Colonic mucosa (tissue), 4 donors: ENCODE data around the gene CD101. TPM values are rescaled to one million over a fixed set of nuclear protein-coding genes. Genes with fewer than 3 reads are reported as not detected.

Experiments used
- DNase-seq: peaks from one replicate; pipeline ENCODE4 v3.0.0-alpha.2; 2020
- H3K27ac ChIP-seq: fragments of 200-600 bp; one replicate; pipeline ENCODE4 v1.8.0; 2021
- H3K27me3 ChIP-seq: fragments of 200-600 bp; one replicate; pipeline ENCODE4 v1.8.0; 2021
- H3K36me3 ChIP-seq: fragments of 200-600 bp; one replicate; pipeline ENCODE4 v1.8.0; 2021
- H3K4me1 ChIP-seq: fragments of 200-600 bp; one replicate; pipeline ENCODE4 v1.8.0; 2021; ENCODE audit warnings: mild to moderate bottlenecking
- H3K4me3 ChIP-seq: fragments of 200-600 bp; one replicate; pipeline ENCODE4 v1.8.0; 2021
- H3K9ac ChIP-seq, 2 donors: one replicate each; pipeline ENCODE4 v1.7.0; 2013; ENCODE audit warnings: control low read depth in 2 of 2, low read depth in 2 of 2, low read length in 2 of 2
- H3K9me3 ChIP-seq: fragments of 200-600 bp; one replicate; pipeline ENCODE4 v1.8.0; 2021
- intact Hi-C: fragments of 100-400 bp; cut with DNase I; formaldehyde crosslinking; loops from one replicate; pipeline ENCODE4 v1.14.1; 2022
- total RNA-seq, 2 donors: library from RNA; stranded (reverse); fragmentation: NEBNext Ultra II Directional in 1 of 2; extraction: Animal tissue kit (Norgen Biotek cat#: 25700) in 1 of 2; gene quantifications; one replicate each; pipeline ENCODE4 v1.2.1, GENCODE V29; 2021
- TF ChIP-seq, protein P1 (sequence below): fragments of 200-600 bp; IDR thresholded peaks from one replicate; pipeline ENCODE4 v1.8.0; 2022; ENCODE audit warnings: antibody characterized with exemption, mild to moderate bottlenecking
- donor health status: healthy.
- donor health status: DM: no; HTN: no; CAD: no.
- donor health status: DM: no; HTN: no; CAD: no.

Gene CD101
- total RNA-seq, 2 donors from 2014 or later, result 1.8 to 1.9 TPM

DNA sequence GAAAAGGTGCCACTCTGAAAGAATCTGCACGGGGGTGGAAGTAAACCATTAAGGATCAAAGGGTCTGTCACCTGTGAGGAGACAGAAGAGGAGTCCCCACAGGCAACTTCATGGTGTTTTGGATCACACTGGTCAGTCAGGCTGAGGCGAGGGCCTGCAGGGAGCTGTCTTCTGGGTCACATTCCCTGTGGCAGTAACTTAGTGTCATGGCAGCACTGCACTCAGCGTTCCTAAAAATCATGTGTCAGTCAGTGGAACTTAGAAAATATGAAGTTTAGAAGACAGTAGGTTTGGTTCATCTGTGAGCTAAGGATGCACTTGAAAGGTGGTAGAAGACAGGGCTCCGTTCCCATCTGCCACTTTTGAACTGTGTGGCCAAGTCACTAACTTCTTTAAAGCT is 43.5 kb upstream of the CD101 start:
- DNase-seq, result no peak
- intact Hi-C loops, result no loop called here
- H3K4me1 ChIP-seq, result no peaks in the 10 kb centered on the region
- H3K9me3 ChIP-seq, result no peaks in the 10 kb centered on the region
- TF ChIP-seq, protein P1, sequence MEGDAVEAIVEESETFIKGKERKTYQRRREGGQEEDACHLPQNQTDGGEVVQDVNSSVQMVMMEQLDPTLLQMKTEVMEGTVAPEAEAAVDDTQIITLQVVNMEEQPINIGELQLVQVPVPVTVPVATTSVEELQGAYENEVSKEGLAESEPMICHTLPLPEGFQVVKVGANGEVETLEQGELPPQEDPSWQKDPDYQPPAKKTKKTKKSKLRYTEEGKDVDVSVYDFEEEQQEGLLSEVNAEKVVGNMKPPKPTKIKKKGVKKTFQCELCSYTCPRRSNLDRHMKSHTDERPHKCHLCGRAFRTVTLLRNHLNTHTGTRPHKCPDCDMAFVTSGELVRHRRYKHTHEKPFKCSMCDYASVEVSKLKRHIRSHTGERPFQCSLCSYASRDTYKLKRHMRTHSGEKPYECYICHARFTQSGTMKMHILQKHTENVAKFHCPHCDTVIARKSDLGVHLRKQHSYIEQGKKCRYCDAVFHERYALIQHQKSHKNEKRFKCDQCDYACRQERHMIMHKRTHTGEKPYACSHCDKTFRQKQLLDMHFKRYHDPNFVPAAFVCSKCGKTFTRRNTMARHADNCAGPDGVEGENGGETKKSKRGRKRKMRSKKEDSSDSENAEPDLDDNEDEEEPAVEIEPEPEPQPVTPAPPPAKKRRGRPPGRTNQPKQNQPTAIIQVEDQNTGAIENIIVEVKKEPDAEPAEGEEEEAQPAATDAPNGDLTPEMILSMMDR, result no peak
- H3K4me3 ChIP-seq, result no peak overlapping the region
- H3K27ac ChIP-seq, result no peak overlapping the region
- no peaks in the 10 kb centered on the region for H3K27me3 ChIP-seq
- H3K36me3 ChIP-seq, result no peaks in the 10 kb centered on the region
- H3K9ac ChIP-seq, result no peak overlapping the region

DNA sequence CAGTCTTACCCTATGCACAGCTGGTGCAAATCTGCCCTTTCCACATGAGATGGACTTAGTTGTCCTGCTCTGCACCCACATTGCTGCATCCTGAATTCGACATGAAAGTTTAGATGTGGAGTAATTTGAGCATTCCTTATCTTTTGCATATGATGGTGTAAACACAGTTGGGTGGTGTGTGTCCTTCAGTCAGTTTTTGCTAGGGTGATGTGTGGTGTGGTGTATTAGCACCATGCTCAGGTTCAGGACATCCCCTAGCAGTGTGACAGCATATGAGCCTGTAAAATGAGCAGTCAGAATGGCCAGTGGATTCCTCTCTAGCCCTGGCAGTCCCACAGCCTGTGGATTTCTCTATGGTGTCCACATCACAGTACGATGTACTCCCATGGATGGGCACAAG is 42.6 kb upstream of the CD101 start:
- Histone ChIP-seq H3K9me3 (no peaks in the 10 kb centered on the region), H3K4me3 (no peak overlapping the region), H3K36me3 (no peaks in the 10 kb centered on the region), H3K4me1 (no peaks in the 10 kb centered on the region), H3K27ac (no peak overlapping the region), H3K9ac (no peak overlapping the region), H3K27me3 (no peaks in the 10 kb centered on the region)
- TF ChIP-seq, protein P1, result no peak
- intact Hi-C loops, result no loop called here
- no peak for DNase-seq

- no peak for DNase-seq
- Histone ChIP-seq H3K4me1 (no peaks in the 10 kb centered on the region), H3K9ac (no peak overlapping the region), H3K36me3 (no peaks in the 10 kb centered on the region), H3K4me3 (no peak overlapping the region), H3K27ac (no peak overlapping the region), H3K9me3 (no peaks in the 10 kb centered on the region), H3K27me3 (no peaks in the 10 kb centered on the region)
- intact Hi-C loops, result no loop called here
- TF ChIP-seq, protein P1, result no peak
These were observed 40.0 kb upstream of the CD101 start for GRCh38 chr1:116961606-116962005.

DNA sequence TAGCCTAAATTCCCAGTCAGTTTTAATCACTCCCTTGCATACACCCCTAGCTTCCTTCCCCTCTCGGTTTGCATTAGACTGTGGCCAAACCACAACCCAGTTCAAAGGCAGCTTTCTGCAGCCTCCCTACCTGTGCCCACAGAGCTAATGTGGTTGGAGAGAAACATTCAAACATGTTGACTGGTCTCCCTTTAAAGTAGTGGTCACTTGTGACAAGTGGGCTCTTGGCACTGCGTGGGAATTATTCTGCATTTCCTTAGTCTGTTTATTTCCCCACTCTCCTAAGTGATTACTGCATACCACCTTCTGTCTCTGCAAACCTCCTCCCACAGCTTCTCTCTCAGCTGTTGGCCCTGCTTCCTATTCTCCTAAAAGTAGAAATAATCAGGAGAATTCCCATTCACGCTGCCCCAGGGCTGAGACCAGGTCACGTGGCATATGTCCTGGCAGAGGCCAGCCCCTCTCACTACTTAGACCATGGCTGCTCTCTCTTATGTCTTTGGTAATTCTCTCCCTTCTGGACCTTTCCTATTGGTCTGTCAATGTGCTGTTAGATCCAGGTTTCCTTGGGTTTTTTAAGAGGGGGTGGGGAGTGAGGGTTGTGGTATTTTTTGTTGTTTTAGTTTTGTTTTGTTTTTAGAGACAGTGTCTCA is 38.4 kb upstream of the CD101 start:
- TF ChIP-seq, protein P1, result no peak
- no peak overlapping the region for H3K9ac ChIP-seq
- no peaks in the 10 kb centered on the region for H3K4me1 ChIP-seq
- H3K4me3 ChIP-seq, result no peak overlapping the region
- H3K36me3 ChIP-seq, result no peaks in the 10 kb centered on the region
- intact Hi-C loops, result no loop called here
- H3K27ac ChIP-seq, result no peak overlapping the region
- no peaks in the 10 kb centered on the region for H3K9me3 ChIP-seq
- no peak for DNase-seq
- H3K27me3 ChIP-seq, result no peaks in the 10 kb centered on the region

- intact Hi-C loops, result no loop called here
- no peak overlapping the region for H3K4me3 ChIP-seq
- no peaks in the 10 kb centered on the region for H3K9me3 ChIP-seq
- no peaks in the 10 kb centered on the region for H3K36me3 ChIP-seq
- no peak overlapping the region for H3K9ac ChIP-seq
- TF ChIP-seq, protein P1, result no peak
- H3K4me1 ChIP-seq, result no peaks in the 10 kb centered on the region
- H3K27ac ChIP-seq, result no peak overlapping the region
- no peaks in the 10 kb centered on the region for H3K27me3 ChIP-seq
- DNase-seq, result no peak
These were observed 34.8 kb upstream of the CD101 start for GRCh38 chr1:116966791-116967190.
